Colonic mucosa (tissue), 4 donors: ENCODE data around the gene RHEBL1. TPM values are rescaled to one million over a fixed set of nuclear protein-coding genes. Genes with fewer than 3 reads are reported as not detected.

Experiments used
- DNase-seq: peaks from one replicate; pipeline ENCODE4 v3.0.0-alpha.2; 2020
- H3K27ac ChIP-seq: fragments of 200-600 bp; one replicate; pipeline ENCODE4 v1.8.0; 2021
- H3K27me3 ChIP-seq: fragments of 200-600 bp; one replicate; pipeline ENCODE4 v1.8.0; 2021
- H3K36me3 ChIP-seq: fragments of 200-600 bp; one replicate; pipeline ENCODE4 v1.8.0; 2021
- H3K4me1 ChIP-seq: fragments of 200-600 bp; one replicate; pipeline ENCODE4 v1.8.0; 2021; ENCODE audit warnings: mild to moderate bottlenecking
- H3K4me3 ChIP-seq: fragments of 200-600 bp; one replicate; pipeline ENCODE4 v1.8.0; 2021
- H3K9ac ChIP-seq, 2 donors: one replicate each; pipeline ENCODE4 v1.7.0; 2013; ENCODE audit warnings: control low read depth in 2 of 2, low read depth in 2 of 2, low read length in 2 of 2
- H3K9me3 ChIP-seq: fragments of 200-600 bp; one replicate; pipeline ENCODE4 v1.8.0; 2021
- CTCF ChIP-seq: fragments of 200-600 bp; IDR thresholded peaks from one replicate; pipeline ENCODE4 v1.8.0; 2022; ENCODE audit warnings: antibody characterized with exemption, mild to moderate bottlenecking
- intact Hi-C: fragments of 100-400 bp; cut with DNase I; formaldehyde crosslinking; loops from one replicate; pipeline ENCODE4 v1.14.1; 2022
- total RNA-seq, 2 donors: library from RNA; stranded (reverse); fragmentation: NEBNext Ultra II Directional in 1 of 2; extraction: Animal tissue kit (Norgen Biotek cat#: 25700) in 1 of 2; gene quantifications; one replicate each; pipeline ENCODE4 v1.2.1, GENCODE V29; 2021
- donor health status: healthy.
- donor health status: DM: no; HTN: no; CAD: no.
- donor health status: DM: no; HTN: no; CAD: no.

RHEBL1 gene
- total RNA-seq, 2 donors from 2014 or later: 0.27 to 0.32 TPM

GRCh38 chr12:49019120-49019430, 50.7 kb downstream of the RHEBL1 start:
- DNase-seq: no peak
- TF ChIP-seq CTCF: no peak
- Histone ChIP-seq H3K9me3 (no peaks in the 10 kb centered on the region), H3K27me3 (no peaks in the 10 kb centered on the region), H3K4me3 (peak overlapping the region; percentile 78), H3K36me3 (peaks cover 4% of the 10 kb centered on the region), H3K4me1 (peaks cover 5% of the 10 kb centered on the region), H3K9ac (peak overlapping the region; percentile 66 to 93), H3K27ac (peak overlapping the region; percentile 91)
- intact Hi-C loops: no loop called here

DNA sequence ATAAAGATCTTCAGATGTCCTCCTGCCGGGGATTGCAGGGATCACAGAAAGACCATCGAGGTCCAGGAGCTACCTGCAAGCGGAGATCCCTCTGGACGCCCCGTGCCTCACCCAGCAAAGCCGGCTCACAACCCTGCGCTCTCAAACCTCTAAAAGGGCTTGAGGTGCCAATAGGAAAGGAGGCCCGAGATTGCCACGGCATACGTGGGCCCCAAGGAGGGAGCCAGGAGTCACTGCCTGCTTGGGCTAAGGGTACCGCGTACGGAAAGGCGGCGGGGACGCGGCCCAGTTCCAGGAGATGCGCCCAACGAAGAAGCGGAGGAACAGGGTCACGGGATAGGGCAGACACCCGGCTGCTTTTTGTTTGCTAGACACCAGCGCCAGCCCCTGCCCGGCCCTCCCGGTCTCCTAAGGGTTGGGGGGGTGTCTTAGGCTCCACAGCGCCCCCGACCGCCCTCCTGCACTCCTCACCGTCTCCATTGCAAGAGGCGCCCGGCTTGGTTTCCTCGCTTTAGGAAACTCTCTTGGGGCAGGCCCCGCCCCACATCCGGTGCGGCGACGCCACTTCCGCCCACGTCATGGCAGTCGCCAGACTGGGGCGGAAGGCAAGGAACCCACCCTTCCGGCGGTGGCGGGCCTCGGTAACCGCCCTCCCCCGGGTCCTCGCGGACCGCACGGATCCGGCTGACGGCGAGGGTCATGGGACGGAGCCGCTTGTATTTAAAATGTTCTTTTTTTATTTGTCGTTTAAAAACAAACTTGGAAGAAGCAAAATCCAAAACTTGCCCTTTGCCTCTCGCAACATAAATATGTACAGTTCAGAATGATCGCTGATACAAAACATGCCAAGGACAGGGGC, 51.3 kb downstream of the RHEBL1 start, which contains the start of gene PRKAG1:
Gene PRKAG1 (minus strand): TSS at position 516 of the 859 bp plus-strand sequence. CDS start 36 bp downstream, at position 480.
- peak; percentile 31 for TF ChIP-seq CTCF
- H3K27ac ChIP-seq: peak within 1 kb of the TSS; percentile 91
- peaks cover 5% of the 10 kb centered on the region for H3K4me1 ChIP-seq
- peak; percentile 96 for DNase-seq
- no peaks in the 10 kb centered on the region for H3K27me3 ChIP-seq
- H3K9ac ChIP-seq: peak within 1 kb of the TSS; percentile 84 to 93
- H3K36me3 ChIP-seq: peaks cover 4% of the 10 kb centered on the region
- H3K9me3 ChIP-seq: no peaks in the 10 kb centered on the region
- intact Hi-C loops: no loop called here
- peak within 1 kb of the TSS; percentile 78 for H3K4me3 ChIP-seq

GRCh38 chr12:49017891-49018260, 51.9 kb downstream of the RHEBL1 start:
- no peaks in the 10 kb centered on the region for H3K27me3 ChIP-seq
- H3K36me3 ChIP-seq: peaks cover 4% of the 10 kb centered on the region
- no peak for TF ChIP-seq CTCF
- H3K27ac ChIP-seq: peak overlapping the region; percentile 91
- peak overlapping the region; percentile 78 for H3K4me3 ChIP-seq
- peaks cover 5% of the 10 kb centered on the region for H3K4me1 ChIP-seq
- no peak for DNase-seq
- H3K9ac ChIP-seq: peak overlapping the region; percentile 84 to 93
- intact Hi-C loops: no loop called here
- no peaks in the 10 kb centered on the region for H3K9me3 ChIP-seq

GRCh38 chr12:49015196-49015595, 54.6 kb downstream of the RHEBL1 start:
- H3K9me3 ChIP-seq: no peaks in the 10 kb centered on the region
- TF ChIP-seq CTCF: no peak
- no peak overlapping the region for H3K4me3 ChIP-seq
- H3K36me3 ChIP-seq: no peaks in the 10 kb centered on the region
- no peaks in the 10 kb centered on the region for H3K27me3 ChIP-seq
- DNase-seq: no peak
- H3K9ac ChIP-seq: no peak overlapping the region
- H3K4me1 ChIP-seq: peaks cover 5% of the 10 kb centered on the region
- intact Hi-C loops: no loop called here
- H3K27ac ChIP-seq: no peak overlapping the region

Other genes starting within 250 kb of the RHEBL1 start
- gene DDX23, start 217.8 kb downstream of the RHEBL1 start, total RNA-seq: 100 to 1,000 TPM in 1 of 2 donors, 10 to 100 TPM in 1; 87.2 to 150 TPM
- 1 to 10 TPM; 2.5 to 3.4 TPM for gene RND1, start 204.1 kb downstream of the RHEBL1 start, total RNA-seq
- 10 to 100 TPM; 33.7 to 47.4 TPM for gene FKBP11, start 144.5 kb downstream of the RHEBL1 start, total RNA-seq
- 100 to 1,000 TPM; 255 to 261 TPM for gene ARF3, start 112.5 kb downstream of the RHEBL1 start, total RNA-seq
- under 1 TPM; 0.24 to 0.47 TPM for gene WNT10B, start 98.2 kb downstream of the RHEBL1 start, total RNA-seq
- gene WNT1, start 91.7 kb downstream of the RHEBL1 start, total RNA-seq: not detected
- gene DDN, start 70.6 kb downstream of the RHEBL1 start, total RNA-seq: under 1 TPM; 0.17 to 0.21 TPM
- gene PRKAG1, start 51.2 kb downstream of the RHEBL1 start, total RNA-seq: 10 to 100 TPM; 49.5 to 54.8 TPM
- 10 to 100 TPM; 50.2 to 87.5 TPM for gene KMT2D, start 9.2 kb downstream of the RHEBL1 start, total RNA-seq
- gene DHH, start 24.8 kb upstream of the RHEBL1 start, total RNA-seq: under 1 TPM; 0.29 to 0.52 TPM
- gene LMBR1L, start 40.9 kb upstream of the RHEBL1 start, total RNA-seq: 10 to 100 TPM; 36.9 to 38.2 TPM
- gene TUBA1B, start 61.4 kb upstream of the RHEBL1 start, total RNA-seq: 1,000 to 10,000 TPM in 1 of 2 donors, 100 to 1,000 TPM in 1; 445 to 1,717 TPM
- 10 to 100 TPM; 16.9 to 70.3 TPM for gene TUBA1A, start 119.1 kb upstream of the RHEBL1 start, total RNA-seq
- gene TUBA1C, start 195.1 kb upstream of the RHEBL1 start, total RNA-seq: 100 to 1,000 TPM; 183 to 368 TPM
- 10 to 100 TPM in 1 of 2 donors, 1 to 10 TPM in 1; 3.9 to 21.9 TPM for gene PRPH, start 225.2 kb upstream of the RHEBL1 start, total RNA-seq